GM18520 (cell line): Measurements from ENCODE around the gene PEX7.
"Not testable (repeated sequence)": the region's sequence is repeated elsewhere in the genome, so short reads cannot be mapped to it uniquely, and the experiment has no call there.

Experiments
- ATAC-seq: cut with Tn5 transposase; IDR thresholded peaks from one replicate; pipeline ENCODE4 v1.9.1; 2021; ENCODE audit not compliant: unreplicated experiment

Gene PEX7

DNA sequence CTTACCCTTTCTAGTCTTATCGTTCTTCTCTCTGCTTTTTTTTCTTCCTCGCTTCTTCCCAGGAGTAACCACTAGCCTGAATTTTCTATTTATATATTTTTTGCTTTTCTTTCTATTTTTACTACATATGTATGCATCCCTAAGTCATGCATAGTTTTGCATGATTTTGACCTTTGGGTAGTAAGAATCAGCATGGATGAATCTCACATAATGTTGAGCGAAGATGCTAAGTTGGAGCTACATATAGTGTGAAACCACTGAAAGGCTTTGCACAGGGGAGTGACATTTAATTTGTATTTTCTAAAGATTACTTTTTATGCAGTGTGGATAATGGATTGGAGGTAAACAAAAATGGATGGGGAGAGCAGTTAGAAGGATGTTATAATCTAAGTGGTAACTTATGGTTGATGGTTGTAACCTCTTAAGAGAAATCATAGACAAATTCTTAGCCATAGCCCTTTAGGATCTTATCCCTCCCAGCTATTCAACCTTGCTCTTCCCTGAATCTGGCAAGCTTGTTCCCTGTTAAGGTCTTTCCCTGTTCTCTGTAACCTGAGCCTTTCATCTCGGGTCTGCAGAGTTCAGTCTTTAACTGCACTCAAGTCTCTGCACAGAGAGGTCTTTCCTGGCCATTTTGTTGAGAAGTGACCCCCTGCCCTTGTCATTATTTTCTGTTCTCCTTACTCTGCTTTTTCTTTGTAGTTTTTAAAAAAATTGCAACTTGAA lies 18.0 kb downstream of the PEX7 start:
- no peak for ATAC-seq

DNA sequence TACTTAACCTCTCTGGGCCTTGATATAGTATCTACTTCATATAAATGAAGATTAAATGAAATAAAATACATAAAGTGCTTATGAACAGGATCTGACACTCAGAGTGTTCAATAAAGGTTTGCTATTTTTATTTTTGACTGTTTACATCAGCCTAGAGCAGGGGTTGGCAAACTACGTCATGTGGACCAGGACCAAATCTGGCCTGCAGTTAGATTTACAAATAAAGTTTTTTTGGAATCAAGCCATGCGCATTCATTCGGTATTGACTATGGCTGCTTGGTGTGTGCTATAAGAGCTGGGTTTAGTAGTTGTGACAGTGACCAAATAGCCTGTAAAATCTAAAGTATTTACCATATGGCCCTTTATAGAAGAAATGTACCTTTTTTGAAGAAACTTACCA lies 20.8 kb downstream of the PEX7 start:
- no peak for ATAC-seq

DNA sequence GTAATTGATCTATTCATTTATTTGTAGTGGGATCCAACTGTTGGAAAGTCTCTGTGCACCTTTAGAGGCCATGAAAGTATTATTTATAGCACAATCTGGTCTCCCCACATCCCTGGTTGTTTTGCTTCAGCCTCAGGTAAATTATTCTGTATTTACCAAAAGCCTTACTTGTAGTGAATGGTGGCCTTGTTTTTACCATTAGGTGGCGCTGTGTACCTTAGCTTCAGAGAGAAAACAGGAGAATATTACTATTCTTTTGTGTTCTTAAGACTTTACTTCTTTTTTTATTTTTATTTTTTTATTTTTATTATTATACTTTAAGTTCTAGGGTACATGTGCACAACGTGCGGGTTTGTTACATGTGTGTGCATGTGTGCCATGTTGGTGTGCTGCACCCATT lies 23.7 kb downstream of the PEX7 start:
- no peak for ATAC-seq

DNA sequence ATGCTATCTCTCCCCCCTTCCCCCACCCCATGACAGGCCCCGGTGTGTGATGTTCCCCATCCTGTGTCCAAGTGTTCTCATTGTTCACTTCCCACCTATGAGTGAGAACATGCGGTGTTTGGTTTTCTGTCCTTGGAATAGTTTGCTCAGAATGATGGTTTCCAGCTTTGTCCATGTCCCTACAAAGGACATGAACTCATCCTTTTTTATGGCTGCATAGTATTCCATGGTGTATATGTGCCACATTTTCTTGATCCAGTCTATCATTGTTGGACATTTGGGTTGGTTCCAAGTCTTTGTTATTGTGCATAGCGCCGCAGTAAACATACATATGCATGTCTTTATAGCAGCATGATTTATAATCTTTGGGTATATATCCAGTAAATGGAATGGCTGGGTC lies 24.1 kb downstream of the PEX7 start:
- ATAC-seq: not testable (repeated sequence)

DNA sequence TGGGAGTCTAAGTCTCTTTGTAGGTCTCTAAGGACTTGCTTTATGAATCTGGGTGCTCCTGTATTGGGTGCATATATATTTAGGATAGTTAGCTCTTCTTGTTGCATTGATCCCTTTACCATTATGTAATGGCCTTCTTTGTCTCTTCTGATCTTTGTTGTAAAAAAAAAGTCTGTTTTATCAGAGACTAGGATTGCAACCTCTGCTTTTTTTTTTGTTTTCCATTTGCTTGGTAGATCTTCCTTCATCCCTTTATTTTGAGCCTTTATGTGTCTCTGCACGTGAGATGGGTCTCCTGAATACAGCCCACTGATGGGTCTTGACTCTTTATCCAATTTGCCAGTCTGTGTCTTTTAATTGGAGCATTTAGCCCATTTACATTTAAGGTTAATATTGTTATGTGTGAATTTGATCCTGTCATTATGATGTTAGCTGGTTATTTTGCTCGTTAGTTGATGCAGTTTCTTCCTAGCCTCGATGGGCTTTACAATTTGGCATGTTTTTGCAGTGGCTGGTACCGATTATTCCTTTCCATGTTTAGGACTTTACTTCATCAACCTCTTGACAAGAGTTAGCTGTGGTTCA lies 27.7 kb downstream of the PEX7 start:
- ATAC-seq: not testable (repeated sequence)

GRCh38 chr6:136859430-136859829 lies 37.0 kb downstream of the PEX7 start:
- no peak for ATAC-seq

DNA sequence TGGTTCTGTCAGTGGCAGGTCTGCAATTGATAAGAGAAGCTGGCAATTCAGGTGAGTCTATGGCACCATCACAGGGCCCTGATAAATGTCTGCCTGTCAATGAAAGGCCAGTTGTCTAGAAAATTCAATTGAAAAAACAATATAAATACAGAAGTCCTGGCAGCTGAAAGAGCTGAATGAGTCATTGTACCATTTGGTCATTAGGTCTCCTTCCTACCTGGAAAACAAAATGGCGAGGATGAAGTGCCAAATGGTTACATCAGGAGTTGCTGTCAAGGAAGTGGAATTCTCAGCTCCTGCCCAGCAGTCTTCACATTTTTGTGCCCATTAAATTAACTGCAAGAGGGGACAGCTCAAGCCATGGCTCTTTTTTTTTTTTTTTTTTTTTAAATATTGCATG lies 37.7 kb downstream of the PEX7 start:
- ATAC-seq: no peak

DNA sequence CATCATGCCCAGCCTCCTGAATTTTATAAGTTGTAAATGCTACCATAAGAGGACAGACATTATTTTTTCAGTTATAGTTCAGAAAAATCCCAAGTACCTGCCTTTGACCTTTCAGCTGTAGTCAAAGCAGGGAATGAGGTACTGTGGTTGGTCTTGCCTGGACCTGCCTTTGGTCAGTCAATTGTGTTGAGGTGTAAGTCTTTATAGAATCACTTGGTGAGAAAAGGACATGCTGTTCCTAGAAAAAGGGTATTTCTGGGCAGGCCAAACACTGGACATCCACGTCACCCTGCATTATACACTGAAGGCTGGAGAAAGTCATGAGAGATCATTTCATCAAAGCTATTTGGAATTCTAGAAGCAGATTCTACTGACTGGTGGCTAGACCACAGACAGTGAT lies 40.3 kb downstream of the PEX7 start:
- ATAC-seq: no peak

DNA sequence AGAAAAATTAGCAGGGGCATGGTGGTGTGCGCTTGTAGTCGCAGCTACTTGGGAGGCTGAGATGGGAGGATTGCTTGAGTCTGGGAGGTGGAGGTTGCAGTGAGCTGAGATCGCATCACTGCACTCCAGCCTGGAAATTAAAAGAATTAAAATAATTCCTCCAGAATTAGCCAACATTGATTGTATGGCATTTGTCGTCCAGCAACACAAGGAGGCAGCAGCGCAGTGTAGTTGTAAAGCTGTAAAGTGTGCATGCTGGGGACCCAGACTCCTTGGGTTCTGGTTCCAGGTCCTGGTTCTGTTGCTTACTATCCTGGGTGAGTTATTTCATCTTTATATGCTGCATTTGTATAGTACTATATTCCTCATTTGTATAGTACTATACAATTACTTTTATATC lies 41.4 kb downstream of the PEX7 start:
- no peak for ATAC-seq

GRCh38 chr6:136864676-136865075 lies 42.3 kb downstream of the PEX7 start:
- no peak for ATAC-seq

GRCh38 chr6:136866872-136867416 lies 44.6 kb downstream of the PEX7 start:
- ATAC-seq: no peak

GRCh38 chr6:136869451-136869850 lies 47.1 kb downstream of the PEX7 start:
- no peak for ATAC-seq

GRCh38 chr6:136873748-136874147 lies 51.4 kb downstream of the PEX7 start:
- ATAC-seq: no peak

- not testable (repeated sequence) for ATAC-seq
Observed at GRCh38 chr6:136876469-136876868, 54.1 kb downstream of the PEX7 start.

DNA sequence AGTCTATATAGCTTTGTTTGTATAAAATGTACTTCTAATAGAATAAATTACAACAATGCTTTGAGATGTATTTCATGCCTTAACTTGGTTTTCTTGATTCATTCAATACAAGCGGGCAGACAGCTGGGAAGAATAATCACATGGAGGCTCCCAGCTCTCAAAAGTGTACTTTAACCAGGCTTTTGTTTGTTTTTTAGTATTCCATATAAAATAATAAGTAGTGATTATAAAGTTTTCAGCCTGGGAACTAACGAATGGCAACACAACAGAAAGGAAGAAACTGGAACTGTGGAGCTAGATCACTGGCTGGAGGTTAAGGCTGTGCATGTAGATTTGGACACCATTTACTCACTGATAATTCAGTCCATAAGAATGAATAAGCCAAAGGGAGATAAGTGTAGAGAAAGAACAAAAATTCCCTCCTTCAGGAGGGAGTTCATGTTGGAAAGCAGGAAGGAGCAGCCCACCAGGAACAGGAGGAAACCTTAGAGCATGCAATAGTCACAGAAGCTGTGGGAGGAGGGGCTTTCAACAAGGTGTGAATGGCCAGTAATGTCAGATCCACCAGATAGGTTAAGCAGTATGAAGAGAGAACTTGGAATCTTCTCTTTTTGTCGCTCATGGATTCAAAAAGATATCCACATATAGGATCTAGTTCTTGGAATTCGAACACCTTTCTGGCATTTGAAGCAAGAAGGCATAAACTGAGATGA lies 58.5 kb downstream of the PEX7 start:
- ATAC-seq: no peak

- ATAC-seq: no peak
Observed at GRCh38 chr6:136886091-136886490, 63.7 kb downstream of the PEX7 start.

GRCh38 chr6:136887953-136888352 lies 65.6 kb downstream of the PEX7 start:
- no peak for ATAC-seq

GRCh38 chr6:136889271-136890193 lies 67.1 kb downstream of the PEX7 start:
- ATAC-seq: no peak

GRCh38 chr6:136890194-136890839 lies 67.9 kb downstream of the PEX7 start:
- no peak for ATAC-seq

- ATAC-seq: no peak
Observed at GRCh38 chr6:136890986-136891385, 68.6 kb downstream of the PEX7 start.
